Endothelial cell of umbilical vein (primary cell): ENCODE results near the gene BDP1.
"Not testable (repeated sequence)": the region's sequence is repeated elsewhere in the genome, so short reads cannot be mapped to it uniquely, and the experiment has no call there.

ENCODE experiments used
- CTCF ChIP-seq, 2 donors: IDR thresholded peaks; 1 replicate in 1 of 2; 2 replicates in 1 of 2; pipeline ENCODE4 v1.5.1; 2011; ENCODE audit warnings: low read length in 2 of 2, mild to moderate bottlenecking in 2 of 2, moderate library complexity in 2 of 2, control low read depth in 1 of 2, inconsistent platforms in 1 of 2, low read depth in 1 of 2; ENCODE audit not compliant: insufficient read depth in 1 of 2; ENCODE audit errors: extremely low read depth in 1 of 2
- FOS ChIP-seq: IDR thresholded peaks from 2 replicates; pipeline ENCODE4 v1.6.1; 2011; ENCODE audit warnings: mild to moderate bottlenecking, low read length, moderate library complexity, borderline replicate concordance; ENCODE audit not compliant: insufficient read depth
- POLR2A ChIP-seq: IDR thresholded peaks from 2 replicates; pipeline ENCODE4 v1.6.1; 2012; ENCODE audit warnings: low read depth, mild to moderate bottlenecking, control low read depth, low read length
- POLR2AphosphoS5 ChIP-seq: IDR thresholded peaks from 2 replicates; pipeline ENCODE4 v1.6.1; 2012; ENCODE audit warnings: low read depth, mild to moderate bottlenecking, control low read depth, low read length, moderate library complexity; ENCODE audit not compliant: insufficient read depth

DNA sequence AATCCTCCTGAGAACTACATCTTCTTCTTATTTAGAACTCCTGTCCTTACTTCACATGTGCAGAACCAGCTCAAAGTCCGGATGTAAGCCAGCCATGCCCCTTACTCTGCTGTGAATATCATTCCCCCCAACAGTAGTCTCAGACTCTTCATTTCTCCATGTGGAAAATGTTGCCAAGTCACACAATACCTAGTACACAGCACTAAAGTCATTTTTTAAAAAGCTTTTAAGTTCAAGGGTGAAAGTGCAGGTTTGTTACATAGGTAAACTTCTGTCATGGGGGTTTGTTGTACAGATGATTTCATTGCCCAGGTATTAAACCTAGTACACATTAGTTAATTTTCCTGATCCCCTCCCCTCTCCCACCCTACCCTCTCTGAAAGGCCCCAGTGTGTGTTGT is 37.4 kb upstream of the BDP1 start:
- TF ChIP-seq POLR2A; POLR2AphosphoS5; CTCF (IDR thresholded peaks at IDR 0.05; ENCODE audit: extremely low read depth in 1 of 2, insufficient read depth in 1 of 2, low read depth in 1 of 2, low read length in 2 of 2); FOS: not testable (repeated sequence)
